Nucleus accumbens (tissue), 56 donors: Measurements from ENCODE around the gene FBXO2.

ENCODE experiments used
- DNase-seq, 56 donors: peaks; one replicate each; lab custom pipeline; 2025; lab: John Stamatoyannopoulos, UW

FBXO2 gene

DNA sequence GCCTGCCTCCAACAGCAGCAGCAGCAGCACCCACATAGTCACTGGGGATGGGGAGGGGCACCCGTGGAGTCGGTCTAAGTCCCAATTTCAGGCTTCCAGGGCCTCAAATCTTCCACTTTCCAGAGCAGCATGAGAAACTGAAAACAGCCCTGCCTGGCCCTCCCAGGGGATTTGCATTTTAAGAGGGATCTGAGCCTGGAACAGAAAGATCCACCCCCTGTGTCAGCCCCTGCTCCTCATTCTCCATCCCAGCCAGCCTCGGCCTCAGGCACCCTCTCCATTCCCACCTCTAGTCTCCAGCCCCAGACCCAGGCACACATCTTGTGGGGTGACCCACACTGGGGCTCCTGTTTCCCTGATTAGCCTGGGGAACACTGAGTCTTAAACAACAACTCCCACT lies 51.8 kb downstream of the FBXO2 start:
- no peak for DNase-seq

DNA sequence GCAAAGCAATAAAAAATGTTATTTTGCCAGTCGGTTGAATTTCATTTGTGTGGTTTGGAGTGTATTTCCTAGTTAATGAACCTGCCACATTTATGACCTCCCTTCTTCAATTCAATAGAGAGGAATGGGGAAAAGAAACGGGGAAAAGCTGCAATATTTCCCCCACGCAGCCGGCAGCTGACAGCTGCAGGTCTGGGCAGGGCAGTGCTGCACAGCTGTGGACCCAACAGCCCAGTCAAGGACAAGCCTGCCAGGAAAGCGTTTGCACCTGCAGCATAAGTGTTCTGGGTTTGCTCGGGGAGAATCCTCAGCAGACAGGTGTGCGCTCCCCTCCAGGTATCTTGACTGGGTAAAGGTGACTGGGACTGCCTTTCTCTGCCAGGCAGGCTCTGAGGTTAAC lies 53.4 kb downstream of the FBXO2 start:
- no peak for DNase-seq

DNA sequence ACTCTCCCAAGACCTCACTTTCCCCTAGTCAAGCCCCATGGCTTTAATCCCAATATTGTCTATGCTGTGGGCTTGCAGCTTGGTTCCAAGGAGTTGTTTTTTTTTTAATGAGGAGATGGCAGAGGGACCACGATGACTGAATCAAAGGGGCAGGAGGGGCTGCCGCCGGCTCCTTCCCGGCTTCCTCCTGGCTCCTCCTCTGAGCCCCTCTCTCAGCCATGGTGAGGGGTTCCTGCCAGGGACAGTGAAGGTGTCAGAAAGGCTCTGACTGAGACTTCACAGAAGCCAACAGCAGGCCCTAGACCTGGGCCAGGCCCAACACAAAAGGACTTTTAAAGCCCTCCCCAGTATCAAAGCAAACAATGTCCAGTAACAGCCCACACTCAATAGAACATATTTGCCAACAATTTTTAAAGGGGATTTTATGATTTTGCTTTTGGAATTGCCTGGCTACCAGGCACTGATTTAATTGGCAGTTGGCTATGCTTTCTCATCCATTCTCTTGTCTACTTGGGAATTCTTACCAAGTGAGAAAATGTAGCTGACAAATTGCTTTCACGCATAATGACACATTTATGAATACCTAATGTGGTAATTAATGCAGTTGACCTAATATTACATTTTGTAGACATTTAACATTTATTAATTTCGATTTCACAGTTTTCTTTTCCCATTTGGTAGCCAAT lies 54.2 kb downstream of the FBXO2 start:
- DNase-seq: no peak

DNA sequence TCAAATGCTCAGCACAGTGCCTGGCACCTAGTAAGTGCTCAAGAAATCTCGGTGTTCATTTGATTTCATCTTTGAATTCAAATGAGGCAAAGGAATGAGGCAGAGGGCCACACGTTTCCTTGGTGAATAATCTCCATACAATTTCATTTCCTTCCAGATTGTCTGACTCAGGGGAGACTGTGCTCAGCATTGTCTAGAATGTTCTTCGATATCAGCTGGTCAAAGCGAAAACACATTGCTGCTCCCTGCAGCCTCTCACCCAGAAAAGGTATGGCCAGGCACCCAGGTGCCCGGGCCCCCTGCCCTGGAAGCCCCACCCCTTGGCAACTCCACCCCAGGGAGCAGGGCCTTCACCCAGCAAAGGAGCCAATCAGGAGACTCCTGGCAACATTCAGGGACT lies 55.8 kb downstream of the FBXO2 start:
- no peak for DNase-seq
